Stomach (tissue), 4 donors: Measurements from ENCODE around the gene NOVA2.

Experiments used
- EP300 ChIP-seq: sonication (generic); formaldehyde crosslinking; IDR thresholded peaks from one replicate; pipeline ENCODE4 v1.6.1; 2017; ENCODE audit warnings: antibody characterized with exemption
- POLR2AphosphoS5 ChIP-seq, 3 donors: sonication (generic); formaldehyde crosslinking; IDR thresholded peaks; one replicate each; pipeline ENCODE4 v1.6.1; 2016; ENCODE audit warnings: antibody characterized with exemption in 3 of 3
- TF ChIP-seq, protein P1 (sequence below), 7 experiments: fragments of 450-650 bp in 4 of 7; fragments of 200-600 bp in 3 of 7; sonication (generic) in 3 of 7; IDR thresholded peaks; one replicate each; pipeline ENCODE4 v1.5.1; 2016 to 2019; ENCODE audit warnings: antibody characterized with exemption in 7 of 7, control low read depth in 2 of 7, mild to moderate bottlenecking in 1 of 7

DNA sequence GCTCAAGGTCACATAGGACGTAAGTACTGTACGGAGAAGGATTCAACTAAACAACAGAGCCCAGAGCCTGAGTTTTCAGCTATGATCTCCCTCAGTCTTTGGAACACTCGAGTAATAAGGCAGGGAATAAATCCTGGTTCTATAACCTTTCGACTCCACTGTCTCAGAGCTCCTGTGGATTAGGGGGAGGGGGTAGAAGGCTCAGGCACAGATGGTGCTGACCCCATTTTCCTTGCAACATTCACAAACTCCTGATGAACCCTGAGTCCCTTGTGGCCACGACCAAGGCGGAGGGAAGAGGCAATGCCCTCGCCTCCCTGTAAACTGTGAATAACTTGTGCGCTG is 21.4 kb downstream of the NOVA2 start:
- TF ChIP-seq EP300 (no peak), POLR2AphosphoS5 (IDR thresholded peaks at IDR 0.05) (no peak)
- TF ChIP-seq, protein P1, sequence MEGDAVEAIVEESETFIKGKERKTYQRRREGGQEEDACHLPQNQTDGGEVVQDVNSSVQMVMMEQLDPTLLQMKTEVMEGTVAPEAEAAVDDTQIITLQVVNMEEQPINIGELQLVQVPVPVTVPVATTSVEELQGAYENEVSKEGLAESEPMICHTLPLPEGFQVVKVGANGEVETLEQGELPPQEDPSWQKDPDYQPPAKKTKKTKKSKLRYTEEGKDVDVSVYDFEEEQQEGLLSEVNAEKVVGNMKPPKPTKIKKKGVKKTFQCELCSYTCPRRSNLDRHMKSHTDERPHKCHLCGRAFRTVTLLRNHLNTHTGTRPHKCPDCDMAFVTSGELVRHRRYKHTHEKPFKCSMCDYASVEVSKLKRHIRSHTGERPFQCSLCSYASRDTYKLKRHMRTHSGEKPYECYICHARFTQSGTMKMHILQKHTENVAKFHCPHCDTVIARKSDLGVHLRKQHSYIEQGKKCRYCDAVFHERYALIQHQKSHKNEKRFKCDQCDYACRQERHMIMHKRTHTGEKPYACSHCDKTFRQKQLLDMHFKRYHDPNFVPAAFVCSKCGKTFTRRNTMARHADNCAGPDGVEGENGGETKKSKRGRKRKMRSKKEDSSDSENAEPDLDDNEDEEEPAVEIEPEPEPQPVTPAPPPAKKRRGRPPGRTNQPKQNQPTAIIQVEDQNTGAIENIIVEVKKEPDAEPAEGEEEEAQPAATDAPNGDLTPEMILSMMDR (IDR thresholded peaks at IDR 0.05) = no peak
